Liver (tissue), 9 donors: Measurements from ENCODE around the gene SLC2A5. TPM values are rescaled to one million over a fixed set of nuclear protein-coding genes. Genes with fewer than 3 reads are reported as not detected.

Experiments
- DNase-seq: peaks from one replicate; pipeline ENCODE4 v3.0.0-alpha.2; 2017; ENCODE audit warnings: low spot score
- H3K27ac ChIP-seq, 2 donors: one replicate each; pipeline ENCODE4 v1.7.0; 2013; ENCODE audit warnings: inconsistent platforms in 2 of 2, low read length in 2 of 2, control low read depth in 1 of 2, low read depth in 1 of 2, mild to moderate bottlenecking in 1 of 2
- H3K27me3 ChIP-seq, 4 donors: one replicate each; pipeline versions ENCODE4 v1.6.1 to v1.7.0; 2013; ENCODE audit warnings: low read length in 3 of 4, inconsistent platforms in 1 of 4, mild to moderate bottlenecking in 1 of 4, moderate library complexity in 1 of 4; ENCODE audit not compliant: control insufficient read depth in 4 of 4, insufficient read depth in 4 of 4
- H3K36me3 ChIP-seq, 4 donors: one replicate each; pipeline versions ENCODE4 v1.6.1 to v1.7.0; 2013; ENCODE audit warnings: low read length in 3 of 4, mild to moderate bottlenecking in 3 of 4, low read depth in 1 of 4, moderate library complexity in 1 of 4; ENCODE audit not compliant: control insufficient read depth in 4 of 4, insufficient read depth in 3 of 4
- H3K4me1 ChIP-seq, 4 donors: one replicate each; pipeline versions ENCODE4 v1.6.1 to v1.7.0; 2013; ENCODE audit warnings: low read length in 3 of 4, mild to moderate bottlenecking in 3 of 4, moderate library complexity in 1 of 4; ENCODE audit not compliant: control insufficient read depth in 4 of 4, insufficient read depth in 4 of 4
- H3K4me3 ChIP-seq, 3 donors: one replicate each; pipeline versions ENCODE4 v1.6.1 to v1.7.0; 2013; ENCODE audit warnings: low read length in 3 of 3, control low read depth in 1 of 3, low read depth in 1 of 3, mild to moderate bottlenecking in 1 of 3
- H3K9ac ChIP-seq, 2 donors: one replicate each; pipeline ENCODE4 v1.7.0; 2013; ENCODE audit warnings: low read length in 2 of 2, mild to moderate bottlenecking in 2 of 2, moderate library complexity in 2 of 2, control low read depth in 1 of 2, low read depth in 1 of 2
- H3K9me3 ChIP-seq, 4 donors: one replicate each; pipeline versions ENCODE4 v1.6.1 to v1.7.0; 2013; ENCODE audit warnings: low read length in 3 of 4; ENCODE audit not compliant: control insufficient read depth in 4 of 4
- EGR1 ChIP-seq, 2 donors: IDR thresholded peaks; 2 replicates each; pipeline ENCODE4 v1.6.1; 2016 to 2018; ENCODE audit warnings: antibody characterized with exemption in 2 of 2, low read depth in 2 of 2
- FOXA1 ChIP-seq: IDR thresholded peaks from 2 replicates; pipeline ENCODE4 v1.6.1; 2016; ENCODE audit warnings: antibody characterized with exemption
- FOXA2 ChIP-seq: IDR thresholded peaks from 2 replicates; pipeline ENCODE4 v1.6.1; 2016; ENCODE audit warnings: antibody characterized with exemption
- GABPA ChIP-seq, 2 donors: IDR thresholded peaks in 1 of 2; conservative IDR thresholded peaks in 1 of 2; 2 replicates each; pipeline ENCODE4 v1.6.1; 2016; ENCODE audit warnings: antibody characterized with exemption in 2 of 2, mild to moderate bottlenecking in 1 of 2, moderate library complexity in 1 of 2
- HNF4A ChIP-seq, 2 donors: conservative IDR thresholded peaks; 2 replicates each; pipeline ENCODE4 v1.6.1; 2016; ENCODE audit warnings: antibody characterized with exemption in 2 of 2, mild to moderate bottlenecking in 2 of 2
- HNF4G ChIP-seq: IDR thresholded peaks from 2 replicates; pipeline ENCODE4 v1.6.1; 2016; ENCODE audit warnings: antibody characterized with exemption
- JUND ChIP-seq, 2 donors: IDR thresholded peaks; 2 replicates each; pipeline ENCODE4 v1.6.1; 2016; ENCODE audit warnings: antibody characterized with exemption in 2 of 2
- NR2F2 ChIP-seq: IDR thresholded peaks from 2 replicates; pipeline ENCODE4 v1.6.1; 2016; ENCODE audit warnings: antibody characterized with exemption
- RAD21 ChIP-seq, 2 donors: IDR thresholded peaks; 2 replicates each; pipeline ENCODE4 v1.6.1; 2016; ENCODE audit warnings: antibody characterized with exemption in 2 of 2, mild to moderate bottlenecking in 2 of 2
- RXRA ChIP-seq, 2 donors: IDR thresholded peaks; 2 replicates each; pipeline ENCODE4 v1.6.1; 2017 to 2018; ENCODE audit warnings: antibody characterized with exemption in 2 of 2, mild to moderate bottlenecking in 1 of 2
- SP1 ChIP-seq: IDR thresholded peaks from 2 replicates; pipeline ENCODE4 v1.6.1; 2018; ENCODE audit warnings: antibody characterized with exemption, mild to moderate bottlenecking
- TAF1 ChIP-seq: conservative IDR thresholded peaks from 2 replicates; pipeline ENCODE4 v1.6.1; 2016; ENCODE audit warnings: antibody characterized with exemption, mild to moderate bottlenecking
- YY1 ChIP-seq: IDR thresholded peaks from 2 replicates; pipeline ENCODE4 v1.6.1; 2016; ENCODE audit warnings: antibody characterized with exemption, mild to moderate bottlenecking
- ZBTB33 ChIP-seq: IDR thresholded peaks from 2 replicates; pipeline ENCODE4 v1.6.1; 2016; ENCODE audit warnings: antibody characterized with exemption
- WGBS: extraction: QIAGEN DNeasy Blood & Tissue Kit; methylation state at CpG from one replicate; pipeline ENCODE4 v1.1.7; 2013; 5-methylcytosine and 5-hydroxymethylcytosine counted together
- polyA plus RNA-seq, 2 donors: library from polyadenylated mRNA; stranded (reverse) in 1 of 2; unstranded in 1 of 2; fragments of 200-250 nt in 1 of 2; fragments of >200 nt in 1 of 2; fragmentation: Nextera tagmentation in 1 of 2; extraction: Ambion mirVana in 1 of 2; gene quantifications; one replicate each; pipeline versions ENCODE4 v1.2.1 to v1.2.3, GENCODE V29; 2013 to 2015
- total RNA-seq, 2 donors: library from RNA; depleted of rRNA; stranded (reverse); fragments of >200 nt; gene quantifications; one replicate each; pipeline ENCODE4 v1.2.3, GENCODE V29; 2014
- TF ChIP-seq, protein P1 (sequence below): IDR thresholded peaks from 2 replicates; pipeline ENCODE4 v1.6.1; 2016; ENCODE audit warnings: antibody characterized with exemption, mild to moderate bottlenecking
- TF ChIP-seq, protein P2 (sequence below): fragments of 150-350 bp; IDR thresholded peaks from 2 replicates; pipeline ENCODE4 v1.5.1; 2017; ENCODE audit warnings: improper control_type of control experiment, low read depth, low read length; ENCODE audit not compliant: missing input control
- TF ChIP-seq, protein P3 (sequence below): IDR thresholded peaks from 2 replicates; pipeline ENCODE4 v1.6.1; 2016; ENCODE audit warnings: antibody characterized with exemption
- TF ChIP-seq, protein P4 (sequence below): IDR thresholded peaks from 2 replicates; pipeline ENCODE4 v1.6.1; 2016; ENCODE audit warnings: antibody characterized with exemption
- donor health status: healthy.
- donor health status: healthy.
- donor health status: healthy.
- donor health status: healthy.
- donor health status: healthy.

Gene SLC2A5
- total and polyA plus RNA-seq, 4 donors = 0.07 to 1.6 (median 0.13) TPM

- TF ChIP-seq FOXA1 = no peak
- no peak for TF ChIP-seq FOXA2
Observed at GRCh38 chr1:9013819-9014218, 55.6 kb downstream of the SLC2A5 start (continued).

DNA sequence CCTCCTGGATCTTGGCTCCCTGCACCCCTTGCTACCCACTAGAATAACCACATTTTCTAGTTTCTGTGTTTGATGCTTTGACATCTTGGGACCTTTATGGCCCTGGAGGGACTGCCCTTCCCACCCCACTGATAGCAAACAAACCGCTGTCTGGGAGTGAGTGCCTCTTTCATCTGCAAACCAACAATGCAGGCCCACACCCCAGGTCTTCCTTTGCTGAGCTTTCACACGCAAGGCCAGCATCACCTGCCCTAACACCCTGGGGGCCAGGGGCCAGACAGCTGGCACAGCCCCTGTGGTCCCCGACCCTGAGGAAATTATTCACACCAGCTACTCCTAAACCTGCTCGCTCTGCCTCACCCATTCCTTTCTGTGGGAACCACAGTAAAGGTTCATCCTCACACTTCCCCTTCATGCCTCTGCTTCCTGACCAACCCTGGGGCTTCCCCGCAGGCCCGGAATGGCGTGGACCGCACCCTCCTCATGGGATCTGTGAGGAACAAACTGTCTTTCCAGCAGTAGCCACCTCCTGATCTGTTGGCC lies 58.6 kb downstream of the SLC2A5 start:
- 69% methylated on average over 8 of the region's 8 CpGs for WGBS
- no peak overlapping the region for H3K9ac ChIP-seq
- no peak overlapping the region for H3K27ac ChIP-seq

More for the DNA sequence above, 58.6 kb downstream of the SLC2A5 start:
- H3K4me1 ChIP-seq = no peaks in the 10 kb centered on the region
- DNase-seq = no peak
- H3K4me3 ChIP-seq = no peak overlapping the region
- no peaks in the 10 kb centered on the region for H3K36me3 ChIP-seq
- no peaks in the 10 kb centered on the region for H3K9me3 ChIP-seq
- TF ChIP-seq, protein P1, sequence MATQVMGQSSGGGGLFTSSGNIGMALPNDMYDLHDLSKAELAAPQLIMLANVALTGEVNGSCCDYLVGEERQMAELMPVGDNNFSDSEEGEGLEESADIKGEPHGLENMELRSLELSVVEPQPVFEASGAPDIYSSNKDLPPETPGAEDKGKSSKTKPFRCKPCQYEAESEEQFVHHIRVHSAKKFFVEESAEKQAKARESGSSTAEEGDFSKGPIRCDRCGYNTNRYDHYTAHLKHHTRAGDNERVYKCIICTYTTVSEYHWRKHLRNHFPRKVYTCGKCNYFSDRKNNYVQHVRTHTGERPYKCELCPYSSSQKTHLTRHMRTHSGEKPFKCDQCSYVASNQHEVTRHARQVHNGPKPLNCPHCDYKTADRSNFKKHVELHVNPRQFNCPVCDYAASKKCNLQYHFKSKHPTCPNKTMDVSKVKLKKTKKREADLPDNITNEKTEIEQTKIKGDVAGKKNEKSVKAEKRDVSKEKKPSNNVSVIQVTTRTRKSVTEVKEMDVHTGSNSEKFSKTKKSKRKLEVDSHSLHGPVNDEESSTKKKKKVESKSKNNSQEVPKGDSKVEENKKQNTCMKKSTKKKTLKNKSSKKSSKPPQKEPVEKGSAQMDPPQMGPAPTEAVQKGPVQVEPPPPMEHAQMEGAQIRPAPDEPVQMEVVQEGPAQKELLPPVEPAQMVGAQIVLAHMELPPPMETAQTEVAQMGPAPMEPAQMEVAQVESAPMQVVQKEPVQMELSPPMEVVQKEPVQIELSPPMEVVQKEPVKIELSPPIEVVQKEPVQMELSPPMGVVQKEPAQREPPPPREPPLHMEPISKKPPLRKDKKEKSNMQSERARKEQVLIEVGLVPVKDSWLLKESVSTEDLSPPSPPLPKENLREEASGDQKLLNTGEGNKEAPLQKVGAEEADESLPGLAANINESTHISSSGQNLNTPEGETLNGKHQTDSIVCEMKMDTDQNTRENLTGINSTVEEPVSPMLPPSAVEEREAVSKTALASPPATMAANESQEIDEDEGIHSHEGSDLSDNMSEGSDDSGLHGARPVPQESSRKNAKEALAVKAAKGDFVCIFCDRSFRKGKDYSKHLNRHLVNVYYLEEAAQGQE = no peak
- TF ChIP-seq SP1 (no peak), TAF1 (no peak), EGR1 (IDR thresholded peaks at IDR 0.05; ENCODE audit: low read depth in 2 of 2) (no peak), HNF4A (conservative IDR thresholded peaks at IDR 0.05) (no peak), RAD21 (IDR thresholded peaks at IDR 0.05) (no peak), FOXA2 (no peak), HNF4G (no peak), ZBTB33 (no peak), RXRA (IDR thresholded peaks at IDR 0.05) (no peak), NR2F2 (no peak), JUND (IDR thresholded peaks at IDR 0.05) (no peak), GABPA (IDR thresholded peaks at IDR 0.05 in 1 of 2, conservative IDR thresholded peaks at IDR 0.05 in 1 of 2) (no peak), YY1 (no peak)
- TF ChIP-seq, protein P2, sequence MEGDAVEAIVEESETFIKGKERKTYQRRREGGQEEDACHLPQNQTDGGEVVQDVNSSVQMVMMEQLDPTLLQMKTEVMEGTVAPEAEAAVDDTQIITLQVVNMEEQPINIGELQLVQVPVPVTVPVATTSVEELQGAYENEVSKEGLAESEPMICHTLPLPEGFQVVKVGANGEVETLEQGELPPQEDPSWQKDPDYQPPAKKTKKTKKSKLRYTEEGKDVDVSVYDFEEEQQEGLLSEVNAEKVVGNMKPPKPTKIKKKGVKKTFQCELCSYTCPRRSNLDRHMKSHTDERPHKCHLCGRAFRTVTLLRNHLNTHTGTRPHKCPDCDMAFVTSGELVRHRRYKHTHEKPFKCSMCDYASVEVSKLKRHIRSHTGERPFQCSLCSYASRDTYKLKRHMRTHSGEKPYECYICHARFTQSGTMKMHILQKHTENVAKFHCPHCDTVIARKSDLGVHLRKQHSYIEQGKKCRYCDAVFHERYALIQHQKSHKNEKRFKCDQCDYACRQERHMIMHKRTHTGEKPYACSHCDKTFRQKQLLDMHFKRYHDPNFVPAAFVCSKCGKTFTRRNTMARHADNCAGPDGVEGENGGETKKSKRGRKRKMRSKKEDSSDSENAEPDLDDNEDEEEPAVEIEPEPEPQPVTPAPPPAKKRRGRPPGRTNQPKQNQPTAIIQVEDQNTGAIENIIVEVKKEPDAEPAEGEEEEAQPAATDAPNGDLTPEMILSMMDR = no peak
- TF ChIP-seq, protein P3, sequence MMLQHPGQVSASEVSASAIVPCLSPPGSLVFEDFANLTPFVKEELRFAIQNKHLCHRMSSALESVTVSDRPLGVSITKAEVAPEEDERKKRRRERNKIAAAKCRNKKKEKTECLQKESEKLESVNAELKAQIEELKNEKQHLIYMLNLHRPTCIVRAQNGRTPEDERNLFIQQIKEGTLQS = no peak
- TF ChIP-seq, protein P4, sequence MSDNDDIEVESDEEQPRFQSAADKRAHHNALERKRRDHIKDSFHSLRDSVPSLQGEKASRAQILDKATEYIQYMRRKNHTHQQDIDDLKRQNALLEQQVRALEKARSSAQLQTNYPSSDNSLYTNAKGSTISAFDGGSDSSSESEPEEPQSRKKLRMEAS = no peak
- H3K27me3 ChIP-seq = no peaks in the 10 kb centered on the region
